Measurements from ENCODE around the gene NOS1.

- TF ChIP-seq CTCF (IDR thresholded peaks at IDR 0.05), result no peak
- TF ChIP-seq EZH2phosphoT487 (IDR thresholded peaks at IDR 0.05), result no peak
Observed at GRCh38 chr12:117261247-117261646, 100.2 kb downstream of the NOS1 start.
